ENCODE results near the gene GGA2.
"Not testable (repeated sequence)": the region's sequence is repeated elsewhere in the genome, so short reads cannot be mapped to it uniquely, and the experiment has no call there.

The GGA2 gene

GRCh38 chr16:23476289-23476688 is 34.0 kb downstream of the GGA2 start:
- no peak for DNase-seq (ENCODE audit: low read depth in 2 of 2)

GRCh38 chr16:23469814-23470213 is 40.5 kb downstream of the GGA2 start:
- no peak for DNase-seq (ENCODE audit: low read depth in 2 of 2)

DNA sequence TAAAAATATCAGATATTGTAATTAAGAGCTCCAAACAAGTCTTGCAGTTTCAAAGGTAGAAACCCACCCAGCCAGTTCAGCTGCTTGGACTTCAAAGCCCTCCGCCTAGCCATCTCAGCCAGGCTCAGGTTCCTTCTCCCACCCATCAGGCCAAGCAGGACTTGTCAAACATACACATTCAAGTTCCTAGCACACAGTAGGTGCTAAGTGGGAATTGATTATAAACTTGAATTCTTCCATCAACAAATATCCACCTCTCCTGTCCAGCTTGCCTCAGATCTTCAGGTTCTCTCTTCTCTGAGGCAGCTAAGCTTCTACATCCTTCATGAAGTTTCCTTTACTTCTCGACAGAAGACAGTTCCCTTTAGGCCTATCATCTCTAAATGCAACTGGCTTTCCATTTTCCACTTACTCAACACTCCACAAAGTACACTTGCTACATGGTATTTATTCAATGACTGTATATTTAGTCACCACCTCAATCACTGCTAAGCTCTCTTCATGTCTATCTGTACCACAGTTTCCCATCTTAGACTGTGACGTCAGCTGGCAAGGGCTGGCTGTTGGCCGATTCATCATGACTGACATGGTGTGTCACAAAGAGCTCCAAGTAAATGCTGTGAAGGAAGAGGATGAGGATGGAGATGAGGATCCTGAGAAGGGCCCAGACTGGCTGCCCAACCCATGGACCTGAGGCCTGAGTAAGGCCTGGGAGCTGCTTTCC is 44.0 kb downstream of the GGA2 start:
- no peak for DNase-seq (ENCODE audit: low read depth in 2 of 2)

- DNase-seq (ENCODE audit: low read depth in 2 of 2): no peak
Observed at GRCh38 chr16:23465179-23465578, 45.1 kb downstream of the GGA2 start.

- DNase-seq (ENCODE audit: low read depth in 2 of 2): no peak
Observed at GRCh38 chr16:23464196-23464595, 46.1 kb downstream of the GGA2 start.

- DNase-seq (ENCODE audit: low read depth in 2 of 2): not testable (repeated sequence)
Observed at GRCh38 chr16:23462994-23463393, 47.3 kb downstream of the GGA2 start.

- DNase-seq (ENCODE audit: low read depth in 2 of 2): no peak
Observed at GRCh38 chr16:23453338-23454052, 56.8 kb downstream of the GGA2 start.

DNA sequence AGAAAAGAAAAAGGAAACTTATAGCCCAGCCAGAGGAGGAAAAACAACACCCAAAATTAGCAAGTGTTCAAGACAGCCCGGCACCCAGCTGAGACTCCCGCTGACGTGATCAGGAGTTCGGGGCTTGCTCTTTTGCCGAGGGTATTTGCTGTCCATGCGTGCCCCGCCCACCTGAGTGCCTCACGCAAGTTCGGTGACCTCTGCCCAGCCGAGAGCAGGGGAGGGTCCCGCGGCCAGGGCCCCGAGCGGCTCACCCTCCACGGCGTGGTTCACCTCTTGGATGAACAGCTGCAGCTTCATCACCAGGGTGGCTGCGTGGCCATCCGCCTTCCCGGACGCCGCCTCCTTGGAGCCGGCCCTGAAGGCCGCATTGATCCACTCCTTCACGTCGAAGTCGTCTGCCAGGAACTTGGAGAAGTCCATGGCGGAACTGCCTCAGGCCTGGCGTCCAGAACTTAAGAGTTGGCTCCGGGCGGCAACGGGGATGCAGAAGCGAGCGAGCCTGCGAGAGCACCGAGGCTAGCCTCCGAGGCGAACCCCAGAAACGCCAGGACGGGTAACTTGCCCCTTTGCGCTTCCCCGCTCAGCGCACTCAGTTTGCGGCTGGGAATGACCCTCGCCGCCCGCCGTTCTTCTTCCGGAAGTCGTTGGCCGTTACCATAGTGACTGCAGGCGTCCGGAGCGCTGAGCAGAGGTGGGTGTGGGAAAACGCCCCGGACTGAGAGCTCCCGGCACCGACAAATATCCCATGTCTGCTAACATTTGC is 57.5 kb downstream of the GGA2 start, which contains the start of gene COG7:
COG7 (minus strand) TSS at position 618 of the 766 bp plus-strand sequence; CDS start at position 423, 195 bp downstream.
- peak; percentile 79 to 83 for DNase-seq (ENCODE audit: low read depth in 2 of 2)

GRCh38 chr16:23452221-23452571 is 58.1 kb downstream of the GGA2 start:
- DNase-seq (ENCODE audit: low read depth in 2 of 2): no peak

DNA sequence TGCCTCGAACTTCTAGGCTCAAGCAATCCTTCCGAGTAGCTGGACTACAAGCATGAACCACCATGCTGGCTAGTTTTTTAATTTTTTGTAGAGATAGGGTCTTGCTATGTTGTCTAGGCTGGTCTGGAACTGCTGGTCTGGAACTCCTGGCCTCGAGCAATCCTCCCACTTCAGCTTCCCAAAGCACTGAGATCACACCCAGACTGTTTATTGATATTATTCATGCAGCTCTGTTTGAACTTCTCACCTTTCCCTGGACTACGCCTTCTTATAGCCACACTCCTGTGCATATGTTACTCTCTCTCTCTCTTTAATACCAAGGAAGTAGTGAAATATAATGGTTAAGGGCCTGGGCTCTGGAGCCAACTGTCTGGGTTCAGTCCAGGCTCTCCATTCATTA is 61.9 kb downstream of the GGA2 start:
- no peak for DNase-seq (ENCODE audit: low read depth in 2 of 2)

GRCh38 chr16:23437542-23437941 is 72.8 kb downstream of the GGA2 start:
- DNase-seq (ENCODE audit: low read depth in 2 of 2): not testable (repeated sequence)

DNA sequence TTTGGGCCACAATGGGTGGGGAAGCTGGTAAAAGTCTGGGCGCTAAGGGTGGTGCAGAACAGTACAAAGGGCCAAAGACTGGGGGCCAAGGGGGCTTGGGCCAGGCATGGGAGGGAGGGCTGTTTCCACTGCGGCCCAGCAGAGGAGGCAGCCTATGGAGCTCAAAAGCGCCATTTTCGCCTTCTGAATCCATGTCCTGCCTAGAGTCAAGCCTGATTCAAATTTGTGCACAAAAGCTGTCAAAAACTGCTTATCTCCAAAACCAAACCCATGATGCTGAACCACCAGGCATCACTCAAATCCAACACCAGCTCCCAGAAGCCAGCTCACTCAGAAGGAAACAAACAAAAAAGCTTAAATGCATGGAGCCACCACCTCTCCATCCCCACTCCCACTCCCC is 73.3 kb downstream of the GGA2 start:
- DNase-seq (ENCODE audit: low read depth in 2 of 2): no peak

DNA sequence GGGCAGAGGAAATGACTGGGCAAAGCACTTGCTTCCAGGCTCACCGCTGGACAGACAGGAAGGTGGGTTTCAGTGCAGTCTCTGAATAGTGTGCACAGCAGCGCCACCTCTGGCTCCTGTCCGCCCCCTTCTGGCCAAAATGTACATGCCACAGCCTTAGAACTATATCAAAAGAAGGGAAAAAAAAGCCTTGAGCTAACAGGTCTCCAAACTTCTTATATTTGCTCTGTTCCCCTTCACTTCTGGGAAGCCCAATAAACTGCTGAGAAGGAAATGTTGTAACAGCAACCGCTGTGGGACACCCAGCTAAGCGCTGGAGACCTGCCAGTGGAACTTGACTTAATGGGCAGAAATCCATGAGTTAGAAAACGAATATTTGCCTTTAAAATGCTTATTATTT is 74.8 kb downstream of the GGA2 start:
- DNase-seq (ENCODE audit: low read depth in 2 of 2): peak; percentile 50 to 58

GRCh38 chr16:23434380-23434779 is 75.9 kb downstream of the GGA2 start:
- no peak for DNase-seq (ENCODE audit: low read depth in 2 of 2)

DNA sequence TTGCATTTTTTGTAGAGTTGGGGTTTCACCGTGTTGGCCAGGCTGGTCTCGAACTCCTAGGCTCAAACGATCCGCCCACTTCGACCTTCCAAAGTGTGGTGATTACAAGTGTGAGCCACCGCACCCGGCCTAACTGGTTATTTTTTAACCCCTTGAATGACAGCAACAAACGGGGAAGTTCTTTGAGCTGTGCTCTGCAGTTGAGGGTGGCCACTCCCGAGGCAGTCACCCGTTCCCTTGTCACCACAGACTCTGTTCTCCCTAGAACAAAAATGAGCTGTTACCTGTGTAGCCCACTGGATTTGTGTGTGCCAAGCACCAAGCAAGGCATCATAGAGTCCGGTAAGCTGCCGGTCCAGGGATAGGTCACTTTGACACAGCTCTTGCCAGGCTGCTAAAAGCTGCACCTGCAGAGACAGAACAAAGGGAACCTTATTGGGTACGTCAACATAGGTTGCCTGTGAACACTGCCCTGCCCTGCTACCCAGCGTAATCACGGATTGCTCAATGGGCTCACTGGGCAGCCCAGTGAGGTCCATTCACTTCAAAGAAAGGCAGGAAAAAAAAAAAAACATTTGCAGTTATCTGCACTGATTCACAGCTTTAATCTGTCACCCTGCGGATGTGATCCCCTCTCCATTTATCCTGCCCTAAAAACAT is 76.9 kb downstream of the GGA2 start:
- no peak for DNase-seq (ENCODE audit: low read depth in 2 of 2)

DNA sequence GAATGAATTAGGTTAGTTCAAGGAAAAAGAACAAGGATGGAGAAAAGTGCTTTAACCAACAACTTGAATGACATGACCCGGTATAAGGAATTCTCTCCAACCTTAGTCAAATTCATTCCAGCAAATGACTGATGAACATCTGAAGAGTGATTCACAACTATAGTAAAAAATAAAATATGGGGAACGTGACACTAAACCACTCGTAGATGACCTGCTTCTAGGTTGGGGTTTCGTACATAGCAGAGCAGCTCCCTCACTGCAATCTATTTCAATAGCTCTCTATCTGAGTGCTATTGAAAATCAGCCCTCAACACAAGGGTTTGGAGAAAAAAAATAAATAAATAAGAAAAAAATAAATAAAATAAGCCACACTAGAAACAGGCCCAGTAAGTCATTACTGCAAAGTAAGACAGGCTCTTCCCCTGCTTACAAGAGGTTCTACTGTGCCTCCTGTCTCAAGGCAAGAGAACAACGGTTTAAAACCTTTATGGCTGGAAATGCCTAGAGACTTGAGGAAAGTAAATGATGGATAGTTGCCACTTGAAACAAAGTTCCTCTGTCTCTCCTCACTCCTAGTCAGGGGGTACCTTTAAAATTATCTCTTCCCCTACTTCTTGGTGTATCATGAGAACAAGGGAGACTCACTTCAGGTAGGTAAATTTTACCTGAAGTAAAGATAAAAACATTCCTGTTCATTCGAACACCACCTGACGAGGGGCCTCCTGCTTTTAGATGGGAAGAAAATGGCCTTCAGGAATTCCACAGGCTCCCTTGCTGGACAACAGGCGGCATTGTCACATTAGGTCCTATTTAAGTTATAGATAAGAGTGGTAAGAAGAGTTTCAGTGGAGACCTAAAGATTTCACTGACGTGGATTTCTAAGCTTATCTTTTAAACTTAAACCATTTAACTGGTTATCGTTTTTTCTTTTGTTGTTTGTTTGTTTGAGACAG is 77.8 kb downstream of the GGA2 start:
- no peak for DNase-seq (ENCODE audit: low read depth in 2 of 2)

DNA sequence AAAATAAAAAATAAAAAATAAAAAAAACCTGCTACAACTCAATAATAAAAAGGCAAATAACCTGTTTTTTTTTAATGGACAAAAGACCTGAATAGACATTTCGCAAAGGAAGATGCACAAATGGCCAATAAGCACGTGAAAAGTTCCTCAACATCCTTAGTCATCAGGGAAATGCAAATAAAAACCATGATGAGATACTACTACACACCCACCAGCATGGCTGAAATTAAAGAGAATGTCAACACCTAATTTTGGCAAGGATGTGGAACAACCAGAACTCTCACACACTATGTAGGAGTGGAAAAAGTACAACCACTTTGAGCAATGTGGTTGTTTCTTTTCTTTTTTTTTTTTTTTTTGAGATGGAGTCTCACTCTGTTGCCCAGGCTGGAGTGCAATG is 81.9 kb downstream of the GGA2 start:
- DNase-seq (ENCODE audit: low read depth in 2 of 2): no peak

DNA sequence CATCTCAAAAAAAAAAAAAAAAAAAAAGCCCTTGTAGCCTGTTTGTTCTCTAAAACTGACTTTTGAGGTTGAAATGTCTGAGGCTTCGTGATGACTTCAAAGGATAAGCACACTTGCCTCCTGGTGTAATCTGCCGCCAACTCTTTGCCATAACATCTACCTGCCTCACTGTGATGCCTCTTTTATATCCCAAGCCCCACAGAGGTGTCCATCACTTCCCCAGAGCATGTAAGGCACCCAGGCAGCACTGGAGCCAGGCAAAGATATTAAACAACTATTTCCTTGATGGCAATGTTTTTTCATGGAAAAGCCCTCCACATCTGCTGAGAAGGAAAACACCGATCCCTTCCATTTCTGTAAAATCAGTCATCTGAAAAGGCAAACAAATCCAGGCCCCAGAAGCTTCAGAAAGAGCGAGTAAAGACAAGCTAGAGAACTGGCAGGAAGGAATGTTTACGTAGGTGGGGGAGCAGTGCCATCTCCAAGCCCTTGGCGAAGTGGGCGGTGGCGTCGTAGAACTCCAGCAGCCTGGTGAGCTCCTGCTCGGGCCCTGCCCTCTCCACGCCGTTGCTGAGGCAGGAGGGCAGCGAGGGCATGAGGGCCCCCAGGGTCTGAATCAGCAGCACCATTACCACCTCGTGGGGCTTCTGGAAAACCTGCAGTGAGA is 85.9 kb downstream of the GGA2 start:
- no peak for DNase-seq (ENCODE audit: low read depth in 2 of 2)

DNA sequence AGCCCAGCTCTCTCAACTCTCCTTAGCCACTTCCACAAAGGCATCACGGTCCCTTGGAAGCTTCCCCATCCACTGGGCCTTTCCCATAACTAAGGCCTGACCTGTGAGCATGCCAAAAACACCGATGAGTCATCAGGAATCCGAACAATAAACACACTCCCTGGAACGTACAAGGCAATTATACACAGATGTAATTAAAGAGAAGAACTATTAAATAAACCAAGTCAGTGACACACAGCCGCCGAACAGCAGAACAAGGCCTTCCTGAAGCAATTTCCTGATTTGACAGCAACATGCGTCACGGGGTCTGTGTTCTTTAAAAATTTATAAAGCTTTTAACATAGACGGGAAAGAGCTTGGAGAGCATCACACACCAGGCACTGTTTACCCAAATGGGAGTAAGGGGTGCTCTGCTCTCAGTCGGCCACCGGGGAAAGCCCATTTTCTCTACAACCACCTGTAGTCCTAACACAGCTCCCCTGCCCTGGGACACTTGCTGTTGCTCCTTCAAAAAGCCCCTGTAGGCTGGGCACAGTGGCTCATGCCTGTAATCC is 86.7 kb downstream of the GGA2 start:
- no peak for DNase-seq (ENCODE audit: low read depth in 2 of 2)

- no peak for DNase-seq (ENCODE audit: low read depth in 2 of 2)
Observed at GRCh38 chr16:23420011-23420410, 90.3 kb downstream of the GGA2 start.
